Panc1 (cell line): ENCODE results near the gene CNTF.

Experiments used
- CTCF ChIP-seq: fragments of 450-650 bp; IDR thresholded peaks from 2 replicates; pipeline ENCODE4 v1.5.1; 2017; ENCODE audit warnings: mild to moderate bottlenecking
- POLR2AphosphoS5 ChIP-seq: IDR thresholded peaks from 2 replicates; pipeline ENCODE4 v1.6.1; 2012; ENCODE audit warnings: mild to moderate bottlenecking, low read depth, low read length, moderate library complexity
- REST ChIP-seq, 2 experiments: IDR thresholded peaks; 2 replicates each; pipeline ENCODE4 v1.6.1; 2011 to 2012; ENCODE audit warnings: low read depth in 2 of 2, control low read depth in 1 of 2, low read length in 1 of 2, mild to moderate bottlenecking in 1 of 2, moderate library complexity in 1 of 2; ENCODE audit not compliant: insufficient read depth in 1 of 2
- SIN3A ChIP-seq: IDR thresholded peaks from 2 replicates; pipeline ENCODE4 v1.6.1; 2012; ENCODE audit warnings: low read depth, mild to moderate bottlenecking, low read length, moderate library complexity, borderline replicate concordance; ENCODE audit not compliant: insufficient read depth
- TCF7L2 ChIP-seq: IDR thresholded peaks from 2 replicates; pipeline ENCODE4 v1.6.1; 2011; ENCODE audit warnings: mild to moderate bottlenecking, low read depth, low read length, inconsistent platforms

GRCh38 chr11:58622344-58622743, at the start of gene CNTF:
- TF ChIP-seq REST (IDR thresholded peaks at IDR 0.05; ENCODE audit: insufficient read depth in 1 of 2, low read depth in 2 of 2, low read length in 1 of 2): no peak
- TF ChIP-seq CTCF: no peak
- TF ChIP-seq POLR2AphosphoS5: no peak
- TF ChIP-seq SIN3A: no peak
- no peak for TF ChIP-seq TCF7L2
